Activated CD8-positive, alpha-beta memory T cell treated with anti-CD3 and anti-CD28 coated beads for 24 hours (primary cell): ENCODE results near the gene SNED1.

Experiments
- DNase-seq: peaks from one replicate; pipeline ENCODE4 v3.0.0-alpha.2; 2020

SNED1 gene

DNA sequence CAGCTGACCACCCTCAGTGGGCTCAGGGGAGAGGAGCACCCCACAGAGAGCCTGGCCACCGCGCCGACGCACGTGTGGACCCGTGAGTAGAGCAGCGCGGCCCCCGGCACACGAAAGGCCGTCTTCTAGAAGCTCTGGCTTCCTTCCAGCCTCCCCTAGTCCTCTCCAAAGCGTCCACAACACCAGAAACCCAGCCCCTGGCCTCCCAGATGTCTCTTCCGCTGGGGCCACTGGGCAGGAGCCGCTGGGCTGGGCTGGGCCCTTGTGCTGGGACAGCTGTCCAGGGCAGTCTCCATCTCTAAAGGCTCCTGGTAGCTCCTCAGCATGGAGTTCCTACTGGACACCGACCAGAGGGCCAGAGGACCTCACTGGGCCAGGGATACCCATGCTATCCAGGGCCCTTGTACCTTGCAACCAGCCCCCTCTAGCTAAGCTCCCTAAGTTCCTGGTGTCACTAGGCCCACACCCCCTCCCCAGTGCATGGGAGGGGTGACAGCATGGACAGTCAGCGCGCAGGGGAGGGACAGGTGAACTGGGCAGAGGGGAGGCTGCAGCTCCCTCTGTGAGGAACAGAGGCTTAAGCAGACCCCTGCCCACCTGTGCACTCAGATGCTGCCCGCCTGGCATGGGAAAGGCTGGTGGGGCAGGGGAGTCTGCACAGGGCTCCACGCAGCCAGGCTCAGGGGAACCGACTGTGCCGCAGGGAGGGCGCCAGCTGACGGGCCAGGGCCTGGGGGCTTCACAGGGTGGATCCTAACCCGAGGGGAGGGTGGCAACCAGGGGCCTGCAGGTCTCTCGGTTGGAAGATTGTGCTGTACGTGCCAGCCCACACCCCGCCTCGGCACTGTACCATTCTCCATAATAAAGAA lies 70.8 kb downstream of the SNED1 start:
- DNase-seq: no peak

DNA sequence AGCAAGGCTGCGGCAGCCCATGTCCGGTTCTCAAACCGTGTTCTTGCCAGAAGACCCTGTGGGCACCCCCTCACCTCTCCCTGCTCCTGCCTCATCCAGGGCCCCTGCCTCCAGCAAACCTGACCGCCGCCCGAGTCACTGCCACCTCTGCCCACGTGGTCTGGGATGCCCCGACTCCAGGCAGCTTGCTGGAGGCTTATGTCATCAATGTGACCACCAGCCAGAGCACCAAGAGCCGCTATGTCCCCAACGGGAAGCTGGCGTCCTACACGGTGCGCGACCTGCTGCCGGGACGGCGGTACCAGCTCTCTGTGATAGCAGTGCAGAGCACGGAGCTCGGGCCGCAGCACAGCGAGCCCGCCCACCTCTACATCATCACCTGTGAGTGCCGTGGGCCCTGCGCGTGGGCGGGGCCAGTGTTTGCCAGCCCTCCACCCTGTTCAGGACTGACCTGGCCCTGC lies 71.4 kb downstream of the SNED1 start:
- DNase-seq: peak; percentile 42

DNA sequence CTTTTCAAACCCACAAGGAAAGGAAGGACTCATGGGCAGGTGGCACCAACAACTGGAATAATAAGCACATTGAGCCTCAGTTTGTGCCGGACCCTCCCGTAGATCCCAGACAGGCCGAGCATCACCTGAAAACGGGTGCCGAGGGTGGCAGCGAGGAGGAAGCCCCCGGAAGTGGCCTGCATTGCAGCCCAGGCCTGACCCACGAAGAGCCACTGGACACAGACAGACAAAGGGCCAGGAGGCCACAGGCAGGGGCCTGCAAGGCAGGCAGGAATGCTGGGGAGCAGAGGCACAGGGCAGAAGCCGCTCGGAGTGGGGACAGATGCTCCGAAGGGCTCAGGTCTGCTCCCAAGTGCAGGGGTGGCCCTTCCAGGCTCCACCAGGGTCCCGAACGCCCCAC lies 71.9 kb downstream of the SNED1 start:
- peak; percentile 38 for DNase-seq

DNA sequence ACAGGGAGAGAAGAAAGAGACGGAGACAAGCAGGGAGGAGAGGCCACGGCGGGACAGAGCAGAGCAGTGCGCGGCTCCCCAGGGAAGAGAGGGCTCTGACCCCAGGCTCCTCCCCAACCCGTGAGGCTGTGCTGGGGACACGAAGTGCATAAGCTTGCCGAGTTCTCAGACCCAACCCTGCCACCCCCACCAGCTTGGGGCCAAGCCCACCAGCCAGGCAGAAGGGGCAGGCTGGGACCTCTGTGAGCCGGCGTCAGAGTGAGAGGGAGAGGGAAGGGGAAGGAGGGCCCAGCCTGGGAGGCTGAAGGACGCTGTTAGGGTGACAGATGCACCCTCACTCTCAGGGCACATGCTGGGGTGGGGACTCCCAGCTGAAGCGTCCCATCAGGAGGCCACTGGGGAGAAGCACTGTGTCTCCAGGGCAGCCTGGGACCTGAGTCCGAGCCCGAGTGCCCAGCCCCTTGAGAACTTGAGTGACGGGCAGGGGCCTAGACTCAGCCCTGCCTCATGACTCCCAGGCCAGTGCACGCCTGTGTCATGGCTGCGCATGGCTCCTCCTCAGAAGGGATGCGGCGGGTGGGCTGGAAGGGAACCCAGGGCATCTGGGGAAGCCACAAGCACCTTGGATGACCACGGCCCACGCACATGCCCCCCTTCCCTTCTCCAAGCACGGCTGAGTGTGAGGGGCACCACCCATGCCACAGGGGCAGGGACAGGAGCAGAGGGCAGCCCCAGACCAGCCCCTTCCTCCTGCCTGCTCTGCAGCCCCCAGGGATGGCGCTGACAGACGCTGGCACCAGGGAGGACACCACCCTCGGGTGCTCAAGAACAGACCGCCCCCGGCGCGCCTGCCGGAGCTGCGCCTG lies 72.6 kb downstream of the SNED1 start:
- peak; percentile 50 for DNase-seq

DNA sequence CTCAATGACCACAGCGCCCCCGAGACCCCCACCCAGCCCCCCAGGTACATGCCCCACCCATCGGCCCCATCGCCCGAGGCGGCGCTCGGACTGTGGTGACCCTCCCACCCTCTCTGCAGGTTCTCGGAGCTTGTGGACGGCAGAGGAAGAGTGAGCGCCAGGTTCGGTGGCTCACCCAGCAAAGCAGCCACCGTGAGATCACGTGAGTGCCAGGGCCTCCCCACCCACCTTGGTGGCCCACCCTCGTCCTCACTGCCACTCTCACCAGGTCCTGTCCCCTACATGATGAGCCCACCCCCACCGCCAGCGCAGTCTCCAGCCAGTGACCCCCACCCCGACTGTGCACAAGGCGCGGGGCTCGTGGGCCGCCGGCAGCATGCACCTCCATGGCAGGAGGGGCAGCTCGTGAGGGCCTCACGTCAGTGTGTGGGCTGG lies 73.3 kb downstream of the SNED1 start:
- peak; percentile 19 for DNase-seq

DNA sequence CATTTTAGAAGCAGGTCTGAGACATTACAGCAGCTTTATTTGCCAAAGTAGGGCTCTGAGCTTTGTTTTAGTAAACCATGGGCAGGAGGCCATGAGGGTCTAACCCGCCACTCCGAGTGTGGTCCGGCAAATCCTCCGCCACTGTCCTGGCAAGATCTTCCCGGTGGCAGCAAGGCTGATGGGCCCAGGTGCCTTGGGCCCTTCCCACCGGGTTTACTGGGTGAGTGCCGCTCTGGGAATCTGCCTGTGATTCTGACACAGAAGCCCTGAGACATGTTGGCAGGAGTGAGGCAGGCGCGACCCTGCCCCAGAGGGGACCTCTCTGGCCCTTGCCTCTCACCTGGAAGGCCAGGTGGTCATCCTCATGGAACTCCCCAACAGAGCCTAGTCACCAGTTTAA lies 73.7 kb downstream of the SNED1 start:
- no peak for DNase-seq

DNA sequence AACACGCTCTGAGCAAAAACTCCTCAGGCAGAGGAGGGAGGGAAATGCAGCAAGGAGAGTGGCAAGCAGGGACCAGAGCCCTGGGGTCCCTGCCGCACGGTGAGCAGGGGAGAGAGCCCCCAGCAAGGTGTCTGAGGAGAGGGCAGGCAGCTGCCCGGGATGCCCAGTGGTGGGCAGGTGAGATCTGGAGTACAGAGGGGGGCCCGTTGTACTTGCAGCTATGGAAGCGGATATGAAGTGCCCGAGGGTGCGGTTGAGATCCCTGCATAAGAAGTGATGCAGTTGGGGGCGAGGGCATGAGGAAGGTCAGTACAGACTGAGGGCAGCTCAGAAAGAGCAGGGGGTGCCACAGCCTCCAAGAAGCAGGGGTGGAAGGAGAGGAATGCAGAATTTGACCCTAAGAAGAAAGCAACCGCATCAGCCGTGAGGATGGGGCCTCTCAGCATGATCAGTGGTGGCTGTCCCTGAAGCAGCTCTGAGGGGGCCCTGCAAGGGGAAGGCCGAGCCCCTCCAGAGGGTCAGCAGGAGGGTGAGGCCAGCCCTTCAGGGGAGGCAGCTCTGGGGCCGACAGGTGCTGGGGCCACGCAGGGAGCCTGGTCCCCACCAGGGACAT lies 74.2 kb downstream of the SNED1 start:
- peak; percentile 46 for DNase-seq

DNA sequence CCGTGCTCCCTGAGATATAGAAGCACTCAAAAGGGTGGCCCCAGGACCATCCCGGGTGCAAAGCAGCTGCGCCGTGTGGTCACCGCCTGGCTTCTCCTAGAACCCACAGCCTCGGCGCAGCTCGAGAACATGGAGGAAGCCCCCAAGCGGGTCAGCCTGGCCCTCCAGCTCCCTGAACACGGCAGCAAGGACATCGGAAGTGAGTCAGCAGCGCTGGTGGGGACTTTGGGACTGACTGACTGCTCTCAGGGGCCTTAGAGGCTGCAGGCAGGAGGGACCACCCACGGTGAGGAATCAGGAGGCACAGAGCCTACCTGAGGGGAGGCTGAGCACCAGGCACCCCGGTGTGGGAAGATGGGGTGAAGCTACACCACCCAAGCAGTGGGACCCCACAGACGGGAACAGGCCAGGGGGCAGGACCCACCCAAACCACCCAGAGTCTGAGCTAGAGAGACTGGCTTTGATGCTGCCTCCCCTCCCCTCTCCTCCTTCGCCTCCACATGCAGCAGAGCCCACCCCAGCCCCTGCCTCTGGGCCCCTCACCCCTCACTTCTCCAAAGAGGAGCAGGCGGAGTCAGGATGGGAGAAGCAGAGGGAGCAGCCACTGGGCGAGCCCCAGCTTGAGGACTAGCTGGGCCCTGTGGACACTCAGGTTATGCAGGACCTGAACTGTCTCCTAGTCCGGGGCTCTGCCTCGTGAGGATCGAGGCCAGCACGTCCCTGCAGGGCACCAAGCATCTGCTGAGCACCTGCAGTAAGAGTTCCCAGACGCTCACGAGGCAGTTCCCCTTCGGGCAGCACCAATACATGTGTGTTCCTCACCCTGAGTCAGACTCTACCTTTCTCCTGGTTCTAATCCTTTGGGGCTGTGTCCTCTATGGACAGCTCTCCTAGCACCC lies 75.0 kb downstream of the SNED1 start:
- DNase-seq: peak; percentile 52

DNA sequence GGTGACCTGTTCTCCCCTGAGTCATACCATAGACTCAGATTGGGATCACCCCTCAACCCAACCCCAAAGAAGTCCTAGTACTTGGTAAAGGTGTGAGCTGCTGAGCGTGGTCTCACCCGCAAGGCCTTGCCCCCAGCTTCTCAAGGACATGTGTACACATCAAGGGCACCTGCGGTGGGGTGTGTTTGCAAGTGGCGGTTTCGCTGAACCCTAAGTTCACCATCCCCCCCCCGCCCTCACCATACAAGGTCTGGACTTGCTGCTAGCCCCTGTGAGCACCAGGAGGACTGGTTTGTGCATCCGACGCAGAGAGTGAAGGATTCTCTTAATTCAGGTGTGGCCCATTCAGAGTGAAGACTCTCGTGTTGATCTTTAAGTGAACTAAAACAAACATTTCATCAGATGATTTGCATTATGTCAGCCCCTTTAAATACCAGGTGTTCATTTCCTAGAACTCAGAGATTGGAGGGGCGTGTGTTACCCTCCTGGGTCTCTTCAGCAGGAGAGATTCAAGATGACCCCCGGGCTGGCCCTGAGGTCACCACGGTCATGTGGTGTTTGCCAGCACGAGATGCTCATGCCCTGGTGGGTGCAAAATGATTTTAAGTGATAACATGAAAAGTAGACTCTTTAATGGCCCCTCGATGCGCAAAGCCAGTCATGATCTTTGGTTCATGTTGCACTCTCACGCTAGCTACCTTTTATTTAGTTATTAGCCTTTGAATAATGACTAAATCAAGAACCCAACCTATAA lies 75.8 kb downstream of the SNED1 start:
- DNase-seq: peak; percentile 35

DNA sequence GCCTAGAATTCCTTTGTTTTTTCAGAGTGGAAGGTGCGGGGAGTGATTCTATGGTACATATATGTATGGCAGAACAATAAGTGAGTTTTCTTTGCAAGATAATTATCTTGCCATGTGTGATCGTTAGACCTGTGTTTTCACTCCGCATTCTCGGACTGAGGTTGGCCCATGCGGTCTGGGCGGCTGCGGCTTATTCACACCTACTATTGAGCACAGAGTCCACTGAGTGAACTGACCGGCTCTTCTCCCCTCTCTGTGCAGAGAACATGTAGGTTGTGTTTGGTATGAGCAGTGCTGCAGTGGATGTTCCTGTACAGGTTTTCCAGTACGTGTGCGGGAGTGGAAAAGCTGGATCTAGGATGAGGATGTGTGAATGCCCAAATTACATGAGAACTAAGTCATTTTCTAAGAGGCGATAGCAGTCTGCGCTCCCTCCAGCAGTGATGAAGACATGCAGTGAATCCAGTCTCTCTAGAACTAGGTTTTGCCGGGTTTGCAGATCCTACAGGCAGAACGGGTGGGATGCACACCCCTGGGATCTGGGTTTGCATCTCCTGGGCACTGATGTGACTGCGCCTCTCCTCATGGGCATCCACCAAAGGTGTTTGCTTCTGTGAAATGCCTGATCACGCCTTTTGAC lies 76.6 kb downstream of the SNED1 start:
- DNase-seq: peak; percentile 40

DNA sequence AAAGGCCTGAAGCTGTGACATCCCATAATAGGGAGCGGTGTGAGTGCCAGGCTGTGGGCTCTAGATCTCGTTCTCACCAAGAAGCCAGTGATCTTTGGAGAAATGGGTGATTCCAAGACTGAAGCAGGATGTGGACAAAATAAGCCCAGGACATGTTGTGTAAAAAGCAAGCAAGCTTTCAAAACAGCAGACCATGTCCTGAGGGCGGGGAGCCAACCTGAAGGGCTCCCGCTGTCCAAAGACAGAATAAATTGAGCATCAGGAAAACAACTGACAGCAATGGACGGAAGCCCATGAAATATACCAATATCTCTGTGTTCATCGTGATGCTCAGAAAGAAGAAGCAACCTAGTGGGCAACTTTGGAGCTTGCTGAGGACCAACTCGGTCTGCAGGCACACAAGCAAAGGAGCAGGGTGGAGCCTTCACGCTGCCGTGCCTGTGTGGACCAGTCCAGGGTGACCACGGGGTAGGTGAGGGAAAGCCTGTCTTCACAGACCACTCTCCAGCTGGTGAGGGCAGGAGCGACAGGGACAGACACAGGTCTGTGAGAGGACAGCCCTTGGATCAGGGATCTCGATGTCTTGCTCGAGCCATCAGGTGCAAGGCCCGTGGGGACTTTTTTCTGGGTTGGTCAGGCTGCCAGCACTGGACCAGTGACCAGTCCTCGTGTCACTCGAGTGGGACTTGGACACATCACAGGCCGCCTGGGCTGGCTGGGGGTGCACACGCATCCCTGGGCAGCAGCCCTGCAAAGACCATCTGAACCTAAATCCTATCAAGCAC lies 82.2 kb downstream of the SNED1 start:
- DNase-seq: peak; percentile 52

DNA sequence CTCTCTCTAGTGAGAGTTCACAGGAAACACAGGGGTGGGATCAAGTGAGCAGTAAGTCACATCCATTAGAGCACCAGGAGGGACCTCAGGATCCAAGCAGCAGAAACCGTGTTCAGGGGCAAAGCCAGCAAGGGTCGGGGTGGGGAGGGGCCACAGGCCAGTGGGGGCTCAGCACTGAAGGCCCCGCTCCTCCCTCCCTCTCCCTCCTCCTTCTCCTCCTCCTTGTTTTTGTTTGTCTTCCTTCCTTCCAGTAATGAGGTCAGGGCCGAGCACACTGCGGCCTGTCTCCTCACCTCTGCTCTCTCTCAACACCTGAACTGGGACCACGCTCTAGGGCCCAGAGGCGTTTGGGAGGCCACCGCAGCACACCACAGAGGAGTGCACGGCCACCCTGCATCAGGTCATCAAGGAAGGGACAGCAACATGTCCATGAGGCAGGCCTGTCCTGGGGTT lies 82.8 kb downstream of the SNED1 start:
- peak; percentile 55 for DNase-seq

DNA sequence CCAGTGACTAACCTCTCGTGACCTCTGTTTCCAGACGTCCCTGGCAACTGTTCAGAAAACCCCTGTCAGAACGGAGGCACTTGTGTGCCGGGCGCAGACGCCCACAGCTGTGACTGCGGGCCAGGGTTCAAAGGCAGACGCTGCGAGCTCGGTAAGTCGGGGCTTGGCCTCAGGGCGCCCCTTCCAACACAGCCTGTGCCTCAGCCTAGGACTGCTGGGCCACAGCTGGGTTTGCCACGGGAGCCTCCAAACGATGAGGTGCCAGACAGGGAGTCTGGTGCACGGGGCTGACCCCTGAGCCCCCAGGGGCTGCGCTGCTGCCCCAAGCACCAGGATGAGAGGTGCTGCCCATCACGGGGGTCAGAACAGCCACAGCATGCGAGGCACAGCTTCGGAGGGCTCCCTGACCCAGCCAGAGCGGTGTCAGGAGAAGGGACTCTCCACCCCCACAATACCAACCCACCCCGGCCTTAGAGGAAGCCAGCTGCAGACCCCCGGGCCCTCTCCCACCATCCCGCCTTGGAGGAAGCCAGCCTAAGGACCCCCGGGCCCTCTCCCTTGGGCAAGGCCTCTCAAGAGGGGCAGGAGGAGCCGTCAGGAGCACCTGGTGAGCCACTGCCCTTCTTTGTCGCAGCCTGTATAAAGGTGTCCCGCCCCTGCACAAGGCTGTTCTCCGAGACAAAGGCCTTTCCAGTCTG lies 83.4 kb downstream of the SNED1 start:
- DNase-seq: peak; percentile 46

DNA sequence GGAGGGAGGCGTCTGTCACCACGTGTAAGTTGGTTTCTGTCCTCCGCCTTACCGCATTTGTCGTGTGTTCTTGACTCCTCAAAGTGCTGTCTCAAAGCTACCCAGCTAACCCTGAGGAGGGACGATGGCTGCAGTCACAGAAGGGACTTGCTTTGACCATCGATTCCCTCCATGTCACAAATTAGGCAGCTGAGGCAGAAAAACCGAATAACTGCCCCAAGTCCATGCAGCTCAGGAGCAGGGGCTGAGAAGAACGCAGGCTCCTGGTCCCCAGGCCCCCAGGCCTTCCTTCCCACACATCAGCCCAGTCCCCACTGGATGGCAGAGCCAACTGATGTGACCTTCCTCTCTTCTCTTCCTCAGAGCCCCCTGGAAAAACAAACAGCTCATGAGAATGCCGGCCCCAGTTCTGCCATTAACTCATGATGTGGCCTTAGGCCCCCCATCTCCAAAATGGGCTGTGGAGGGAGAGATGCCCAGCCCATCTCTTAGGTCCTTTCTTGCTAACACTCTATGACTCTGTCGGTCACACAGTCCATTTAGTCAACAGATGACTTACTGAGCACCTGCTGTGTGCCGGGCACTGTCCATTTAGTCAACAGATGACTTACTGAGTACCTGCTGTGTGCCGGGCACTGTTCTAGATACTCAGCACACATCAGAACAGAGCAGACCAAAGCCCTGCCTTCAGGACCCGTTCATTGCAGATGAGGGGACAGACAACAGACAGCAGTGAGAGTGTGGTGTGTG lies 84.1 kb downstream of the SNED1 start:
- peak; percentile 52 for DNase-seq

DNA sequence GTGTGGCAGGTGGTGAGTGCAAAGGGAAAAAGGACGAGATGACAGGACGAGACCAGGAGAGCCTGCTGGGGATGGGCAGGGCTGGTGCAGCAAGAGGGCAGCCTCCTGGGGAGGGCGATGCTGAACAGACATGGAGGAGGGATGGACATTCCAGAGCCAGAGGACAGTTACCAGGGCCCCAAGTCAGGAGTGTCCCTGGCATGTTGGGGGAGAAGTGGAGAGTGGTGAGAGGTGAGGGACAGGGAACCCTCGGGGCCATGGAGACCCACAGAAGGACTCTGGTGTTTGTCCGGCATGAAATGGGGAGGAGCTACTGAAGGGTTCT lies 84.6 kb downstream of the SNED1 start:
- no peak for DNase-seq

DNA sequence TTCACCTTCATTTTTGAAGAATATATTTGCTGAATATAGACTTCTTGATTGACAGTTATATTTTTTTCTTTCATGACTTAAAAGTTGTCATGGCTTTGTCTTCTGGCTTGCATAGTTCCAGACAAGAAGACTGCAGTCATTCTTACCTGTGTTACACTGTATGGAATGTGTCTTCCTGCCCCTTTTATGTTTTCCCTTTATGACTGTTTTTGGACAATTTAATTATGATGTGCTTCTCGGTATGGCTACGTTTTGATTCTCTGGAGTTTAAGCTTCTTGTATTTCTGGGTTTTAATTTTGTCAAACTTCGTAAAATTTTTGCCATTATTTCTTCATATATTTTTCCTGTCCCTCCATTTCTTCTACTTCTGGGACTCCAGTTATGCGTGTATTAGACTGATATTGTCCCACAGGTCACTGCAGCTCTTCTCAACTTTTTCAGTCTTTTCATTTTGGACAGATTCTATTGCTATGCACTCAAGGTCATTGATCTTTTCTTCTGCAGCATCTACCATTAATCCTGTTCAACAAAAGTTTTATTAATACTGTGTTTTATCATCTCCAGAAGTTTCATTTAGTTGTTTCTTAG lies 86.5 kb downstream of the SNED1 start:
- DNase-seq: no peak

DNA sequence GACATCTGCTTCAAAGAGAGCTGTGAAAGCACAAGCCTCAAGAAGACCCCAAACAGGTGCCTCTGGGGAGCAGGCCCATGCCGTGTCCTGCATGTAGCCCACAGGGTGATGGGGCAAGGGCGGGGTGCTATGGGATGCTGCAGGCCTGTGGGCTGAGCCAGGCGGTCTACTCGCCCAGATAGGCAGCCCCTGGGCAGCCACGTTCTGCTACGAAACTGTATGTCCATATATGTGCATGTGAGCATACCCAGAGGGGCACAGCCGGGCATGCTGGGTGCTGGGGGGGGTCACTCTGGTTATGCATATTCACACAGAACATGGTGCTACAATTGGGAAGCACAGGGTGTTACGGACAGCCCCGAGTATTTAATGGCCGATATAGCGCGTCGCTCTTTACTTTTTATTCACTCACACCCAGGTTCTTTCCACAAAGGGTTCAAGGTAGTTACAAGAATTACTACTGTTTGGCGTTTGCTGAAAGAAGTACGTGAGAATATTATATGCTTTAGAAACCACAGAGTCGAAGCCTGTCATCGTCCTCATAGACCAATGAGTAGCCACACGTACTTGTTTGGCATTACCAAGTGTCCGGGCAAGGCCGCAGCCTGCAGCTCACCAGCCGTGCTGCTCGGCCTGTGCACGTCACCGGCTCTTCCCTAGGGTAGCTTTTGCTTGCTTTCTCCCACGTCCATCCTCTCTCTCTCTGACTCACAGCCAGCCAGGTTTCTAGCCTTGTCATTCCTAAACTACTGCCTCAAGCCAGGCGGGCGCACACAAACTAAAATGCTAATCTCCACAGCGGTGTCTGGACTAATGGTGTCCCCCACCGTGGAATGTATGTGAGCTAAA lies 89.2 kb downstream of the SNED1 start:
- no peak for DNase-seq
